H1 (cell line): ENCODE measurements around the gene FBXO44. TPM values are rescaled to one million over a fixed set of nuclear protein-coding genes. Genes with fewer than 3 reads are reported as not detected.

ENCODE experiments used
- CTCF ChIA-PET: fragments of 300-600 bp; sonication (Branson Sonifier 250); formaldehyde crosslinking; loops from one replicate; lab custom pipeline; 2021; ENCODE audit not compliant: partially characterized antibody; lab: Charles Lee
- POLR2A ChIA-PET: fragments of 300-600 bp; sonication (Branson Sonifier 250); formaldehyde crosslinking; loops from one replicate; lab custom pipeline; 2021; ENCODE audit warnings: inconsistent platforms; ENCODE audit not compliant: partially characterized antibody; lab: Charles Lee
- DNase-seq, 2 experiments: peaks; one replicate each; pipeline versions ENCODE4 v3.0.0 to v3.0.0-alpha.2; 2010 to 2022; ENCODE audit warnings: low spot score in 2 of 2, low read depth in 1 of 2, mixed read lengths in 1 of 2
- FAIRE-seq: peaks from 2 replicates; lab custom pipeline; 2011; peaks lifted over from hg19 to GRCh38; lab: Jason Lieb, UNC
- H2AFZ ChIP-seq: 2 replicates; pipeline ENCODE4 v1.8.1; 2012; ENCODE audit warnings: low read length, inconsistent platforms
- H2AK5ac ChIP-seq: 2 replicates; pipeline ENCODE4 v1.6.1; 2013; ENCODE audit warnings: low read depth, low read length
- H2BK120ac ChIP-seq: replicated peaks from 2 replicates; pipeline ENCODE3; 2013; ENCODE audit warnings: low read depth, low read length, inconsistent platforms
- H2BK12ac ChIP-seq: 2 replicates; pipeline ENCODE4 v1.6.1; 2013; ENCODE audit warnings: low read depth, low read length
- H2BK15ac ChIP-seq: 2 replicates; pipeline ENCODE4 v1.6.1; 2013; ENCODE audit warnings: low read length
- H2BK20ac ChIP-seq: 2 replicates; pipeline ENCODE4 v1.6.1; 2013; ENCODE audit warnings: low read length
- H2BK5ac ChIP-seq: 2 replicates; pipeline ENCODE4 v1.6.1; 2013; ENCODE audit warnings: low read depth, low read length
- H3K14ac ChIP-seq: 2 replicates; pipeline ENCODE4 v1.6.1; 2013; ENCODE audit warnings: inconsistent platforms; ENCODE audit not compliant: insufficient read length
- H3K18ac ChIP-seq: 2 replicates; pipeline ENCODE4 v1.6.1; 2013; ENCODE audit warnings: low read length; ENCODE audit errors: extremely low read depth
- H3K23ac ChIP-seq: 2 replicates; pipeline ENCODE4 v1.6.1; 2013; ENCODE audit warnings: inconsistent platforms; ENCODE audit not compliant: insufficient read length
- H3K23me2 ChIP-seq: 2 replicates; pipeline ENCODE4 v1.6.1; 2013; ENCODE audit warnings: low read depth, low read length
- H3K27ac ChIP-seq: 2 replicates; pipeline ENCODE4 v1.6.1; 2011; ENCODE audit warnings: low read depth, low read length, inconsistent platforms
- H3K27me3 ChIP-seq, 4 experiments: replicated peaks in 1 of 4; 1 replicate in 1 of 4; 2 replicates in 3 of 4; pipeline versions ENCODE4 v1.6.1 to v1.8.1; 2011 to 2013; ENCODE audit warnings: low read length in 3 of 4, mild to moderate bottlenecking in 3 of 4, inconsistent platforms in 2 of 4, mixed read lengths in 2 of 4, moderate library complexity in 1 of 4; ENCODE audit not compliant: control insufficient read depth in 3 of 4, insufficient read depth in 3 of 4; ENCODE audit errors: extremely low read depth in 1 of 4
- H3K36me3 ChIP-seq, 4 experiments: 2 replicates each; pipeline versions ENCODE4 v1.6.1 to v1.8.1; 2011 to 2013; ENCODE audit warnings: mild to moderate bottlenecking in 4 of 4, low read length in 3 of 4, moderate library complexity in 2 of 4, control low read depth in 1 of 4, inconsistent platforms in 1 of 4; ENCODE audit not compliant: insufficient read depth in 4 of 4, control insufficient read depth in 2 of 4
- H3K4ac ChIP-seq: replicated peaks from 2 replicates; pipeline ENCODE3; 2013; ENCODE audit warnings: low read length, low read depth, mixed read lengths, inconsistent platforms; ENCODE audit not compliant: insufficient read length
- H3K4me1 ChIP-seq, 4 experiments: replicated peaks in 1 of 4; 1 replicate in 1 of 4; 2 replicates in 3 of 4; pipeline versions ENCODE4 v1.6.1 to v1.8.1; 2011 to 2013; ENCODE audit warnings: low read length in 3 of 4, inconsistent platforms in 2 of 4, mixed read lengths in 1 of 4; ENCODE audit not compliant: insufficient read depth in 4 of 4, control insufficient read depth in 3 of 4
- H3K4me2 ChIP-seq, 2 experiments: 2 replicates each; pipeline versions ENCODE4 v1.6.1 to v1.8.1; 2011 to 2013; ENCODE audit warnings: low read depth in 2 of 2, low read length in 2 of 2, control low read depth in 1 of 2, inconsistent platforms in 1 of 2, mild to moderate bottlenecking in 1 of 2; ENCODE audit not compliant: insufficient read depth in 1 of 2
- H3K4me3 ChIP-seq, 4 experiments: fragments of 200-600, 300-600 bp in 1 of 4; sonication (generic), shearing (Covaris generic), sonication (Bioruptor Twin) in 1 of 4; 2 replicates each; pipeline versions ENCODE4 v1.5.1 to v1.8.1; 2011 to 2016; ENCODE audit warnings: low read length in 4 of 4, low read depth in 3 of 4, control low read depth in 2 of 4, inconsistent platforms in 2 of 4, mild to moderate bottlenecking in 2 of 4, mixed read lengths in 1 of 4, moderate library complexity in 1 of 4; ENCODE audit not compliant: insufficient read depth in 2 of 4; ENCODE audit errors: extremely low read depth in 1 of 4
- H3K56ac ChIP-seq: replicated peaks from 2 replicates; pipeline ENCODE3; 2013; ENCODE audit warnings: low read depth, mild to moderate bottlenecking, mixed read lengths, low read length, inconsistent platforms; ENCODE audit not compliant: insufficient read length
- H3K79me1 ChIP-seq: 2 replicates; pipeline ENCODE4 v1.6.1; 2013; ENCODE audit warnings: low read depth, low read length, control low read depth
- H3K79me2 ChIP-seq, 2 experiments: 2 replicates each; pipeline versions ENCODE4 v1.6.1 to v1.8.1; 2012 to 2013; ENCODE audit warnings: low read length in 2 of 2, mild to moderate bottlenecking in 2 of 2, inconsistent platforms in 1 of 2; ENCODE audit not compliant: insufficient read depth in 2 of 2, control insufficient read depth in 1 of 2
- H3K9ac ChIP-seq, 4 experiments: replicated peaks in 1 of 4; 1 replicate in 1 of 4; 2 replicates in 3 of 4; pipeline versions ENCODE4 v1.6.1 to v1.8.1; 2011 to 2013; ENCODE audit warnings: low read depth in 3 of 4, low read length in 3 of 4, control low read depth in 2 of 4, mild to moderate bottlenecking in 2 of 4, moderate library complexity in 2 of 4, inconsistent platforms in 1 of 4; ENCODE audit errors: extremely low read depth in 1 of 4
- H3K9me3 ChIP-seq, 2 experiments: 2 replicates each; pipeline versions ENCODE4 v1.6.1 to v1.8.1; 2012 to 2013; ENCODE audit warnings: mild to moderate bottlenecking in 2 of 2, moderate library complexity in 2 of 2, control low read depth in 1 of 2, inconsistent platforms in 1 of 2, low read depth in 1 of 2, low read length in 1 of 2, mixed read lengths in 1 of 2; ENCODE audit not compliant: insufficient read depth in 2 of 2
- H4K20me1 ChIP-seq, 2 experiments: replicated peaks in 1 of 2; 2 replicates each; pipeline versions ENCODE3 to v1.8.1; 2011 to 2013; ENCODE audit warnings: inconsistent platforms in 2 of 2, low read length in 2 of 2, mild to moderate bottlenecking in 1 of 2; ENCODE audit not compliant: insufficient read depth in 2 of 2, control insufficient read depth in 1 of 2
- H4K5ac ChIP-seq: 2 replicates; pipeline ENCODE4 v1.6.1; 2013; ENCODE audit warnings: low read length, low read depth, mixed read lengths, inconsistent platforms; ENCODE audit not compliant: insufficient read length
- H4K8ac ChIP-seq: 2 replicates; pipeline ENCODE4 v1.8.0; 2013; ENCODE audit warnings: mild to moderate bottlenecking, moderate library complexity, low read length, inconsistent platforms; ENCODE audit not compliant: insufficient read depth; ENCODE audit errors: extremely low read depth
- H4K91ac ChIP-seq: replicated peaks from 2 replicates; pipeline ENCODE3; 2013; ENCODE audit warnings: low read length, mixed read lengths, inconsistent platforms; ENCODE audit not compliant: insufficient read length
- EZH2 ChIP-seq: fragments of 200-600 bp; sonication (generic); IDR thresholded peaks from 2 replicates; pipeline ENCODE4 v1.7.1; 2012; ENCODE audit warnings: low read depth, mild to moderate bottlenecking, moderate library complexity, low read length, inconsistent platforms; ENCODE audit not compliant: severe bottlenecking
- KDM4A ChIP-seq: IDR thresholded peaks from one replicate; pipeline ENCODE4 v1.7.1; 2012; ENCODE audit warnings: low read depth, mild to moderate bottlenecking, moderate library complexity, low read length, inconsistent platforms; ENCODE audit not compliant: severe bottlenecking
- TAF7 ChIP-seq: optimal IDR thresholded peaks from 2 replicates; pipeline ENCODE3; 2011; ENCODE audit warnings: low read depth, mild to moderate bottlenecking, inconsistent platforms, low read length, moderate library complexity, borderline replicate concordance
- WGBS, 2 experiments: shearing (Covaris generic) in 1 of 2; methylation state at CpG; one replicate each; pipeline versions ENCODE4 v1.1.6 to v1.1.7; 2013 to 2015; ENCODE audit warnings: low lambda C conversion rate in 2 of 2, mixed read lengths in 2 of 2, inconsistent platforms in 1 of 2, low coverage in 1 of 2, missing lambda C conversion rate in 1 of 2; ENCODE audit not compliant: insufficient replicate concordance in 2 of 2, insufficient coverage in 1 of 2, insufficient read length in 1 of 2; ENCODE audit errors: extremely low coverage in 1 of 2, missing lambda C conversion rate in 1 of 2; 5-methylcytosine and 5-hydroxymethylcytosine counted together
- polyA plus RNA-seq, 7 experiments: library from polyadenylated mRNA; depleted of rRNA in 3 of 7; stranded (reverse) in 5 of 7; unstranded in 2 of 7; fragments of >200 nt in 5 of 7; fragments of 200-250 nt in 2 of 7; gene quantifications; 1 replicate in 5 of 7; 2 replicates in 1 of 7; 4 replicates in 1 of 7; pipeline versions ENCODE4 v1.2.1 to v1.2.3, GENCODE V29; 2011 to 2013; ENCODE audit warnings: missing spikeins in 2 of 7, mixed read lengths in 2 of 7
- total RNA-seq: library from RNA; stranded (reverse); fragmentation: NEBNext Ultra II Directional; extraction: Animal tissue kit (Norgen Biotek cat#: 25700); gene quantifications from 2 replicates; pipeline ENCODE4 v1.2.1, GENCODE V29; 2021

FBXO44 gene
- total and polyA plus RNA-seq, 2 of the 8 experiments (the other 6 are each of a cell fraction or from before 2014, with no cell fraction given), result 27.0 to 27.2 TPM

DNA sequence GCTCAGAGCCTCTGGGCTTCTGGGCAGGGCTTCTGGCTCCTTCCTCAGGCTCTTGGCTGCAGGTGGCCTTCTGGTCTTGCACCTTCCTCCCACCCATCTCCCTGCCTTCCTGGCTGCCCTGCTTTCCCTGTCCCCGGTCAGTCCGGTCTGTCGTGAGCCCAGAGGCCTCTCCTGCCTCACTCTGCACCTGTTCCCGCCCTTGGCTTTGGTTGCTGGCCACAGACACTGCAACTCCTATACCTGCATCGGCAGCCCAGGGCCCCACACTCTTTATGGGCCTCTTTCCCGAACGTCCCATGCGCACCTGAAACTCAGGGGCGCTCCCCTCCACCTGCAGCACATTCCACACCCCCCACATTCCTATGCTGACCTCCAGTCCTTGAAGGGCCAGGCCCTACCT, 8.4 kb upstream of the FBXO44 start:
- TF ChIP-seq EZH2 (no peak), TAF7 (no peak), KDM4A (no peak)
- Histone ChIP-seq H2AFZ (no peak overlapping the region), H2BK20ac (no peak overlapping the region), H3K4me1 (peaks cover 6 to 21% (median 17%) of the 10 kb centered on the region in 4 experiments), H3K4ac (no peak overlapping the region), H3K36me3 (no peaks in the 10 kb centered on the region; a peak in 1 of 8 replicates), H3K9me3 (no peaks in the 10 kb centered on the region), H3K79me1 (no peaks in the 10 kb centered on the region), H3K4me3 (no peak overlapping the region), H2AK5ac (no peak overlapping the region), H3K27me3 (0 out of 7 replicates have a peak, but pooled peaks cover 0 to 3% (median 0%) of the 10 kb centered on the region in 4 experiments), H2BK5ac (no peak overlapping the region), H3K23ac (no peak overlapping the region), H3K18ac (no peak overlapping the region), H2BK15ac (no peak overlapping the region), H3K14ac (no peak overlapping the region), H4K91ac (no peak overlapping the region), H3K79me2 (no peaks in the 10 kb centered on the region), H4K20me1 (peaks cover 1 to 9% of the 10 kb centered on the region in 2 experiments), H3K56ac (no peak overlapping the region), H4K8ac (no peak overlapping the region), H3K4me2 (no peak overlapping the region), H3K23me2 (no peaks in the 10 kb centered on the region; the same call in 1 of the 2 replicates), H3K9ac (no peak overlapping the region), H2BK12ac (no peak overlapping the region), H4K5ac (no peak overlapping the region), H3K27ac (no peak overlapping the region), H2BK120ac (no peak overlapping the region)
- ChIA-PET POLR2A (interaction anchor here (1.0 to 1.2 kb wide), 3 partner anchors 9 to 306 kb away, joined by 3 read pairs; no protein-coding TSS in a partner anchor), CTCF (interaction anchor here (0.6 to 6.3 kb wide), 42 partner anchors 10 to 405 kb away, joined by 3 to 66 read pairs (median 4); partner anchors contain the start of genes DISP3 and FBXO6)
- DNase-seq (no peak), FAIRE-seq (no peak)
- WGBS, 2 experiments, result 87% methylated on average over 9 of the region's 9 CpGs; no CpG with 5 or more reads in 1 of the 2 experiments
